HG03139 (cell line): Measurements from ENCODE around the gene KDM3B.
"Not testable (repeated sequence)": the region's sequence is repeated elsewhere in the genome, so short reads cannot be mapped to it uniquely, and the experiment has no call there.

Source experiments
- ATAC-seq: cut with Tn5 transposase; IDR thresholded peaks from one replicate; pipeline ENCODE4 v1.9.1; 2021; ENCODE audit not compliant: unreplicated experiment

The KDM3B gene

GRCh38 chr5:138350563-138350890, 2.0 kb upstream of the KDM3B start:
- ATAC-seq, result no peak

DNA sequence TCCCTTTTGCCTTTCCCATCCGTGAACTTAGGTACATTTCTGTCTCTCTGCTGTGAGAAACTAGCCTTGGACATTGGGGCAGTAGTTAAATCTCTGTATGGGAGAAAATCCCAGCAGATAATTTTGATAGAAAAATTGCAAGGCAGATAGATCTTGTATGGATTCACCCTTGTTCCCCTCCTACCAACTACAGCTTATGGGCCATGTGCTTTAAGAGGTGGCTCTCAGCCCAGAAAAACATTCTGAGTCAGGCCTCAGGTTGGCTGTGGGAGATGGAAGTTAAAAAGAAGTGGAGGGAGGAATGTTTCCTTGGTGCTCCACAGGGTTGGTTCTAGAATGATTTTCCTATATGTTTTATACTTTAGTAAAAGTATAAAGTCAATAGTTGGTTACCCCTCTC, 1.4 kb upstream of the KDM3B start:
- ATAC-seq, result no peak

GRCh38 chr5:138351517-138351916, 968 bp upstream of the KDM3B start:
- ATAC-seq, result no peak

- ATAC-seq, result peak; percentile 35
Observed at GRCh38 chr5:138352722-138353559, 456 bp downstream of the KDM3B start.

- ATAC-seq, result no peak
Observed at GRCh38 chr5:138353560-138354080, 1.1 kb downstream of the KDM3B start.

- no peak for ATAC-seq
Observed at GRCh38 chr5:138354387-138354786, 1.9 kb downstream of the KDM3B start.

- ATAC-seq, result peak; percentile 30
Observed at GRCh38 chr5:138354926-138355378, 2.5 kb downstream of the KDM3B start.

DNA sequence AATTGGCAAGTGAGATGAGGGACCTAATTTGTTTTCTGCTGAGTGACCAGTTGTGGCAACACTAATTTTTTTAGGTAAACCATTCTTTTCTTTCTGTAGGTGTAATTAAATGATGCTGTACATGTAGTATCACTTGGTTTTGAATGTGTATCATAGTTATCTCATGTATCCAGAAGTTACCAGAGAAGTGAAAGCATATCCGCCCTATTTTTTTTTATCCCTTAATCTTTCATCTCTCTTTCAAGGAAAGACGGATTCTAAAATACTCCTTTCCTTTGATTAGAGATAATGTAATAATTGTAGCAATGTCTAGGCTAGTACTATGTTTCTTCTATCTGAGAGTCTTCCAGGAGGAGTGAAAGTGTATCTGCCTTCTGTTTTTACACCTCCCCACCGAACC, 7.1 kb downstream of the KDM3B start:
- ATAC-seq, result no peak

GRCh38 chr5:138360941-138361452, 8.5 kb downstream of the KDM3B start:
- no peak for ATAC-seq

- ATAC-seq, result no peak
Observed at GRCh38 chr5:138364576-138364975, 12.1 kb downstream of the KDM3B start.

DNA sequence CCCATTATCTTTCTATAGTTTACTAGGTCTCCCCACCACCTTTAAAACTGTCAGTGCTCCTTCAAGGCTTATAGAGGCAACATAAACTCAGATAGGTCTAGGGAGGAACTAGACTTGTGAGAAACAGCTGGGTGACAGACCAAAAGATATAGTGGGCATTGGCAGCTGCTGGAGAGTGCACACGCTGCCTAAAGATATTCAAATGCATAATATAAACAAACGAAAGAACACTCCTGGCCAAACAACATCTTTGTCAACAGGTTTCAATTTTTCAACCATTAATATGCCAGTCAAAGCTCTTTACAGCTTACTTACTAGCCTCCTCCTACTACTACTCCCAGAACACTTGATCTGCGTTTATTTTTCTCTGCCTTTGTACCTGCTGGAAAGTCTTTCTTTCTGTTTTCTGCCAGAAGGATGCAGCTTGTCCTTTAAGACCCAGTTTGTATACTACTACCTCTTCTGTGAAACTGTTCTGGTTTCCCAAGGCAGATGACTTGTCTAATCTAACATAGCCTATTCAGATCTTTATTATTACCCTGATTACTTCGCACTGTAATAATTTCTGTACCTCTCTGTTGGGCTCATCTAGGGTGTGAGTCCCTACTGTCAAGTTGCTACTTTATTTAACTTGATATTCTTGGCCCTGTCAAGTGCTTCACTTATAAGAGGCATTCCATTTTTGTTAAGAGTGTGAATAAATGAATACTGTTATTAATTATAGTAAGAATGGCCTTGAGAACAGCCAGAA, 14.3 kb downstream of the KDM3B start:
- no peak for ATAC-seq

- no peak for ATAC-seq
Observed at GRCh38 chr5:138369261-138369660, 16.8 kb downstream of the KDM3B start.

DNA sequence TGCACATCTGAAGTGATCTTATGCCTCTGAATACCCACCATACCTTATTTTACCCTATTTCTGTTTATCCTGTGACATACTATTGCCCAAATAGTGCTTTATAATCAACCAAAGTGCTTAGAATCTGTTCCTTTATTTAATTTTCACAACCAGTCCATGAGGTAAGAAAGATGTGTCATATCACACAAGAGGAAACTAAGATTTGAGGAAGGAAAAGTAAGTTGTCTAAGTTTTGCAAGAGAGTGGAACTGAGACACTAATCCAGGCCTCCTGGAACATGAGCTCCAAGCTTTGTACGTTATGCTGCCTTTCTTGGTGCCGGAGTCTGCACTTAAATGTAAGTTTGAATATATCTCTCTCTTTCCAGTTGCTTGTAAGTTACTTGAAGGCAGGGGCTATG, 17.2 kb downstream of the KDM3B start:
- ATAC-seq, result no peak

- no peak for ATAC-seq
Observed at GRCh38 chr5:138370537-138370936, 18.1 kb downstream of the KDM3B start.

- no peak for ATAC-seq
Observed at GRCh38 chr5:138371454-138371853, 19.0 kb downstream of the KDM3B start.

DNA sequence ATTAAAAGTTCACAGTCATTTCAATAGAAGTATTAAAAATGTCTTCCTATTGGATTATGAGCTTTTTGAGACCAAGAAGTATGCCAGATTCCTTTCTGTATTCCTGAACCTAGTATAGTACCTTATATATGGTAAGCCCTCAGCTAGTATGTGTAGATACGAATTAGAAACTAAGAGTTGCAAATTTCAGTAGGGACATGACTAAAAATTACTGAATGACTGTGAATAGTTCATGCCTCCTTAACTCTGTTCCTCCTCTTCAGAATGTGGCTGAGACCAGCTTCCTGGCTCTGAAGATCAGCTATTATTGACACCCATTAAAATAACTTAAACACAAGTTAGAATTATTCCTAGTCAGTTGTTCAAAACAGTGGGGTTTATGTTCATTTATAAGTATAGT, 19.7 kb downstream of the KDM3B start:
- ATAC-seq, result no peak

- ATAC-seq, result no peak
Observed at GRCh38 chr5:138372653-138373052, 20.2 kb downstream of the KDM3B start.

- no peak for ATAC-seq
Observed at GRCh38 chr5:138382347-138382746, 29.9 kb downstream of the KDM3B start.

- no peak for ATAC-seq
Observed at GRCh38 chr5:138385660-138386059, 33.2 kb downstream of the KDM3B start.

- no peak for ATAC-seq
Observed at GRCh38 chr5:138386290-138386689, 33.8 kb downstream of the KDM3B start.

- no peak for ATAC-seq
Observed at GRCh38 chr5:138389332-138389731, 36.8 kb downstream of the KDM3B start.

- ATAC-seq, result not testable (repeated sequence)
Observed at GRCh38 chr5:138389911-138390310, 37.4 kb downstream of the KDM3B start.
